Right hindlimb (tissue), 1 donor: ENCODE measurements around the gene GCN1.
"Not testable (repeated sequence)": the region's sequence is repeated elsewhere in the genome, so short reads cannot be mapped to it uniquely, and the experiment has no call there.

Experiments
- DNase-seq: peaks from one replicate; pipeline ENCODE4 v3.0.0-alpha.2; 2018

GCN1 gene

DNA sequence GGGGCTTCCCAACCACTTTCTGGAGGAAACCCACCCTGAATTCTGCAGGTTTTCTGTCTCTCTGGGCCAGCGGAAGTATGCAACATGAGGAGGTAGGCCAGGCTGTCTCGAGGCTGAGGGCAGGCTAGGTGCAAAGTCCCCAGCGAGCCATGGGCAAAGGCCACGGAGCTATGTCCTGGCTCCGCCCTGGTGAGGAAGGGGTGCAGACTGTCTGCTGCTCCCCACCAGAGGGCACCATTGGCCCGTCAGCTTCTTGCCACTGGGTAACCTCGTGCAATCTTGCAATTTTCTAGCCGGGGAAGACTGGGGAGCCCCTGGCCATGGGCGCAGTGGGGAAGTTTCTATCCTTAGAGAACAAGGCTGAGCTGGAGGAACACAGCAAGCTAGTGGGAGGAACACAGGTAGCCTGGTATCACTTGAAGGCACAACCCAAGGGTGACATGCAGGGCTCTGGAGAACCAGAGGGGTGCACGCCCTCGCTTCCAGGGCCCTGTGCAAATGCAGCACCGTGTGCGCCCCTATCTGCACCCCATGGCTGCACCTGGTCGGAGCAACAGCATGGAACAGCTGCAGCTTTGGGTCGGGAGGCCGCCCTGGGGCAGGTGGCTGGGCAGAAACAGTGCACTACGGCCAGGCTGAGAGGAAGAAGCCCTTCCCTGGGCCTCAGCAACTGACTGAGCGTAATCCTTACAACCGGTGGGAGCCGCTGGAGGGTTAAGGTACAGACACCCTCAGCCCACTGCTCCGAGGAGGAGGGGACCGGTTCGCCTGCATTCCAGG is 34.0 kb upstream of the GCN1 start:
- peak; percentile 90 for DNase-seq

DNA sequence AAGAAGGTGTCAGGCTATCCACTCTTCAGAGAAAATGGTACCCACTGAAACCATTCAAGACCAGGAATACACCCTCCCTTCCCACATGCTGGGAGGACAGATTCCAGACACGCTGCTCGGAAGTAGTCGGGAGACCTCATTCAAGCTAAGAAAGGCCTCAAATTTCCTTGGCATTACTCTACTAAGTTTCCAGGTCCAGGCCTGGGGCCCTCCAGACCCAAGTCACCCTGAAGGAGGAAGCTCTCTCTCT is 33.5 kb upstream of the GCN1 start:
- DNase-seq, result no peak

DNA sequence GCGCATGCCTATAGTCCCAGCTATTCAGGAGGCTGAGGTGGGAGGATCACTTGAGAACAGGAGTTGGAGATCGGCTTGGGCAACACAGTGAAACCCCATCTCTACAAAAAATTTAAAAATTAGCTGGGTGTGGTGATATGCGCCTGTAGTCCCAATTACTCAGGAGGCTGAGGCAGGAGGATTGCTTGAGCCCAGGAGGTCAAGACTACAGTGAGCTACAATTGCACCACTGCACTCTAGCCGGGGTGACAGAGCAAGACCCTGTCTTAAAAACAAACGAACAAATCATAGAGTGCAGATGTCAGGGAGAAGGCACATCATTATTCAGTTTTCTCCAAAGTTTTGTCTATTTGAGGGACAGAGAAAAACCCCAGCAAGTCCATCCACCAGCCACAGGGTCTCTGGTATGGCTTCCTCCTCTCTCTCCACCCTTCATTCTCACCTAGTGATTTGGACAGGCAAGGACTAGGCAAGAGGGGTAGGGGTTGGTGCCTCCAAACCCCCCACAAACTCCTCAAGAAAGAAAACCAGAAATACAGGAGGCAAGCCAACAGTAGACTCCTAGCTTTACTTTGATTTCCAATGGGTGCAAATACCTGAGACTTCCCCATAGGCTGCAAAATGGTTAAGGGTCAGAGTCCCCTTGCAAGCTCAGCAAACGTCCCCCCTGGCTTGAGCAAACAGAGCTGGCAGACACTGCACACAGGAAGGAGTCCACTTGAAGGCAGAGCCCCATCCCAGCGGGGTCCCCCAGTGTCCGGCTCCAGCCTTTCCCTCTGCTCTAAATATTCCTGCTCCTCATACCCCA is 32.9 kb upstream of the GCN1 start:
- no peak for DNase-seq

DNA sequence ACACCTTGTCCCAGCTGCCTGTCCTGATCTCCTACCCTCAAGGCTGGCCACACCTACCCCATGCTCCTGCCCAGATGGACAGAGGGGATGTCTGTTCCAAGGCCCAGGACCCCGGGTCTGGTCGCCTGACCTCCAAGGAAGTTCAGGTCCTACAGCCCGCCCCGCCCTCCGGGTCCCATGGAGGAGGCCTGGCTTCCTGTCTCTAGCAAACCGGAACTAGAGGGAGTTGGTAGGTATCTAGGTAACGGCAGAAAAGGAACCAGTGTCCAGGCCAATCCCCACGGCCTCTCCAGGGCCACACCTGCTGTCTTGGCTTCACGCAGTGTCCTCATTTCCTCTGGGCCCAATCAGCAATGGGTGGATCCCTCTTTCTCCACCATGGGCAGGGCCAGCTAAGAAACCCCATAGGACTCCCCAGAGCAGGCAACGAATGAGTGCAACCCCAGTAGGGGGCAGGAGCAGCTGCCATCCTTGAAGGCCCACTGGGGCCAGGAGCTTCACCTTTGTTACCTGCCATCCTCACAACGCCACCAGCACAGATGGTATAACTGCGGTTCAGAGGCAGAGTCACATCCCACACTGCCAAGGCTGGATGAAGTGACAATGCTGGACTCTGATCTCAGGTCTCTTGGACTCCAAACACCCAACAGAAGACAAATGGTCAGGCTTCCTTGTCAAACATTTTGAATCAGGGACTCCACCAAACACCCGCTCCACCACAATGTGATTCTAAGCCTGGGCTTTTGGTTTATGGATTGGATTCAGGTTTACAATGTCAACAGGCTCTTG is 31.5 kb upstream of the GCN1 start:
- no peak for DNase-seq

DNA sequence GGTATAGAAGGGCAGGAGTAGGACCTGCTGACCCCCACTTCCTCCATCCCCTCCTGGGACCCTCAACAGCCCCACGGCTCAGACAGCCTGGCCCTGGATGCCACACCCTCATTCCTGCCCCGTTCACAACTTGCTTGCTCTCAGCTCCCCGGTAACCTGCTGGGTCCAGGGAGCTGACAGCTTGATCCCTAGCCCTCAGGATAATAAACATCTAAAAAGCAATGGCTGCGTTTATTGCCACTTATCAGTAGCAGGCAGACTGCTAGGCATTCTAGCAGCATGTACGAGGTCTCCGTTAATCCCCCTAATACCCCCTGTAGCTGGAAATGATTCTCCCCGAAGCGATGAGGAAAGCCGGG is 30.7 kb upstream of the GCN1 start:
- DNase-seq, result no peak

DNA sequence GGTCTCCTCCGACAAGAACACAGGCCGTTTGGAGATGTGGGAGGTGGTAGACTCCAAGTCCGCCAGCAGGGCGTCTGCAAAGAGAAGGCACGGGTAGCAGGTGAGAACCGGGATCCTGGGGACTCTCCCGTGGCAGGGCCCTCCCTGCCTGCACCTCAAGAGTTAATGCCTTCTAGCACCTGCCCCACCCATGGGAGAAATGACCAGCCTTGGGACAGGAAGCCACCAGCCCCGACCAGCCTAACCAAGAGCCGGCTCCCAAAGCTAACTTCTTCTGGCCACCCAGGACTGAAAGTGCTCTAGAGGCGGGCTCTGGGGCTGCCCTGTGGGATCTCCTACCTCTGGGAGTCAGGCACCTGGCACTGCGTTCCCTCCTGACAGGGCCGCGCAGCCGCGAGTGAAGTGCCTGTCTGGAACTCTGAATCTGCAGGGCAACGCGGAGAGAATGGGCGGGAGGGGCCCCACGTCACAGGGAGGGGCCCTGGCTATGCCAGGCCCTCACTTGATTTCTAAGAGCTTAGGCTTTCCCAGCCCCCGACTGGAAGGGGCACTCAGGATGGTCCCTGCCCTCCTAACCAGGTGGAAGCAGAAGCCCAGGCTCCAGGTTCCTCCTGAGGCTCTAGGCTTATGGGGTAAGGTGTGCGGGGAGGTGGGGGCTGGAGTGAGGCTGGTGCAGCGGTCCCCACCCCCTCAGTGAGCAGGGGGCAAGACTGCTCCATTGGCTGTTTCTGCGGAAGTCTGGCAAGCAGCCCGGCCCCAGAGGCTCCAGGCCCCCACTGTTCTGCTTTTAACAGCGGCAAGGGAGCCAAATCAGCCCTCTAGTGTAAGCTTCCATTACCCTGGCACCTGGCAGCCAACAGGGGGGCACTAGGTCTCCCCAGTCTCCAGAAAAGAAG is 30.0 kb upstream of the GCN1 start:
- no peak for DNase-seq

DNA sequence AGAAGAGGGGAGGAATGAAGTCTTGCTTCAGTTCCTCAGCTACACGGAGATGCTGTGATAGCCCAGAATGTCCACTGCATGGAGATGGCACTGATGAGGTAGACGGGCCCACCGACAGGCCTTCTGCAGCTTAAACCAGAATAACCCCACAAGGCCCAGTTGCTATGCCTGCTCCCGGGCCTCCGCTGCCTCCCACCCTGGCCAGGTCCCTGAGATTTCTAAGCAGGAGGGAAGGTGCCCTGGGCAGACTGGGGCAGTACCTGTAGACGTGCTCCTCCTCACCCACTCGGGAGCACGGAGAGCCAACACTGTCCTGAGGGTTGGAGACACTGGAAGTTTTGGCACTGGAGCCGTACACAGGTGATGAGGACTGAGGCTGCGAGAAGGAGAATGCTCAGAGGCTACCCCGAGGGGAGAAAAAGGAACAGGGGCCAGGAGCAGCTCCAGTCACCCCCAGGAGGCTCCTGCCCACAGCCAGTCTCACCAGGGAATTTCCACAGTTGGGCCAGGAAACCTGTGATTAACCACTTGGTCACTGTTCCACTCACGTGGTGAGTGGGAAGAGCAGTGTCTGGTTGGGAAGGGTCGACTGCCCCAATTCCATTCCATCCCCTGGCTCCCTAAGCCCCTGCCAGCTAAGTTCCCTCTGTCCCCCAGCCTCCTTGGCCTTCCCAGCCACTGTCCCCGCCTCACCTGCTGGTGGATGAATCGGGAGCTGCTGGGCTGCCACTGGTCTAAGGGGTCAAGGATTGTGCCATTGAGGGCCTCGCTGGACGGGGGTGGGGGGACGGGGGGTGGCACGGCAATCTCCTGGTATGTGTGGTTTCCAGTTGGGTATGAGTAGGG is 29.2 kb upstream of the GCN1 start:
- no peak for DNase-seq

DNA sequence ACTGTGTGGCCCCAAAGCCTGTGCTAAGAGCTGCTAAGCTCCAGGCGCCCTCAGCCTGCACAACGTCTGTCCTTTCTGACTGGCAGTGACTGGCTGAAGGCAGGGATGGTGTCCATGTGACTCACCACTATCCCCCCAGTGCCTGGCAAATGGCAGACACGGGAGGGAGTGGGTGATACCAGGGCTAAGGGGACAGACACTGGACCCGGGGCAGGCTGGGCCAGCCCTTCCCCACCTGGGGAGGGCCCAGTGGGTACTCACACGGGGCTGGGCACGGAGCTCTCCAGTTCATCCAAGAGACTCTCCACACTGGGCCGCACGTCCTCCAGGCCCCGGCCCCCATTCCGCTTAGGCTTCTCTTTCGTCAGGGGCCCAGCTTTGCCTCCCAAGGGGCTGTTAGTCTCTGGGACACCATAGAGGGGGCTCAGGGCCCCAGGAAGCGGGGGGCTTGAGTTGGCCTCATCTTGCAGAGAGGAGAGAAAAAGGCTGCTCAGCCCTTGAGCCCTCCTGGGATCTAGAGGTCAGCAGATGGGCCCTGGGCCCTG is 27.8 kb upstream of the GCN1 start:
- no peak for DNase-seq

DNA sequence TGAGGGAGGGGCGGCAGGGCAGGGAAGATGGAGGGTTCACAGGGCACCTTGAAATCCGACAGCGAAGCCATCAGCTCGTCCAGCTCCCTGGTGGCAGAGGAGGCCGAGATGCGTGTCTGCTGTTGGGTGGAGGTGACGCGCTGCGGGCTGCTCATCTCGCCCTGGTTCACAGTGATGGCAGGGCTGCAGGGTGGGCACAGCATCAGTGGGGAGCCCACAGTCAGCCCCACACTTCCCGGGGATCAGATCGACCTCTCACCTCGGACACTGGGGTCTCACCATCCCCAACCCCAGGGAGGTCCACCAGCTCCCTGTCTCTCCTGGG is 27.0 kb upstream of the GCN1 start:
- DNase-seq, result no peak

DNA sequence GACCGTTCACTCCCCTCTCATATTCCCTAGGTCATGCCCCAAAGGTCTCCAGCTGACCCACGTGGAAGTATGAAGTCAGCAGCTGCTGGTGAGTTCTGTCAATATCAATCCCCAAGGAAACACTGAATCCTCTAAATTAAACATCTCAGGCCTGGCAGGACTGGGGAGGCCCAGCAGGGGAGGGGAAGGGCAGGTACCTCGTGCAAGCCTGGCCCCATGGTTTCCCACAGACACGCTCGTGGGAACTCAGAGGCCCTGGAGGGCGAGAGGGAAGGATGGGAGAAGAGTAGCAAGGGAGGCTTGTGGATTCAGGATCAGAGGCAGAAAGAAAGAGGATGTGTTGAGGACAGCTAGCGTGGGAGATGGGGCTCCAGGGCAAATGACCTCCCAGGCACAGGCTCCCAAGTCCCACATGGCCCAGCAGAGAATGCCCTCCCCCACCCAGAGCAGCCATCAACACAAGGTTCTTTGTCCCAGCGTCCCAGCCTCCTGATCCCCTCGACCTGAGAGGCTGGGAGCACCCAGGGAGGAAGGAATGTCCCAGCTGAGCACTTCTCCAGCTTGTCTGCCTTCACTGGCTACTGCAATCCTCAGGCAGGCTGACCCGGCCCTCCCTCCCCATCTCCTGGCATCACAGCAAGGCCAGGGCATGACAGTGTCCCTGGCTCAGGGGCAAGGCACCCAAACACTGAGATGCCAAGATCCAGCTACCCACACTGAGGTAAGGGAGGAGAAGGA is 26.5 kb upstream of the GCN1 start:
- no peak for DNase-seq

DNA sequence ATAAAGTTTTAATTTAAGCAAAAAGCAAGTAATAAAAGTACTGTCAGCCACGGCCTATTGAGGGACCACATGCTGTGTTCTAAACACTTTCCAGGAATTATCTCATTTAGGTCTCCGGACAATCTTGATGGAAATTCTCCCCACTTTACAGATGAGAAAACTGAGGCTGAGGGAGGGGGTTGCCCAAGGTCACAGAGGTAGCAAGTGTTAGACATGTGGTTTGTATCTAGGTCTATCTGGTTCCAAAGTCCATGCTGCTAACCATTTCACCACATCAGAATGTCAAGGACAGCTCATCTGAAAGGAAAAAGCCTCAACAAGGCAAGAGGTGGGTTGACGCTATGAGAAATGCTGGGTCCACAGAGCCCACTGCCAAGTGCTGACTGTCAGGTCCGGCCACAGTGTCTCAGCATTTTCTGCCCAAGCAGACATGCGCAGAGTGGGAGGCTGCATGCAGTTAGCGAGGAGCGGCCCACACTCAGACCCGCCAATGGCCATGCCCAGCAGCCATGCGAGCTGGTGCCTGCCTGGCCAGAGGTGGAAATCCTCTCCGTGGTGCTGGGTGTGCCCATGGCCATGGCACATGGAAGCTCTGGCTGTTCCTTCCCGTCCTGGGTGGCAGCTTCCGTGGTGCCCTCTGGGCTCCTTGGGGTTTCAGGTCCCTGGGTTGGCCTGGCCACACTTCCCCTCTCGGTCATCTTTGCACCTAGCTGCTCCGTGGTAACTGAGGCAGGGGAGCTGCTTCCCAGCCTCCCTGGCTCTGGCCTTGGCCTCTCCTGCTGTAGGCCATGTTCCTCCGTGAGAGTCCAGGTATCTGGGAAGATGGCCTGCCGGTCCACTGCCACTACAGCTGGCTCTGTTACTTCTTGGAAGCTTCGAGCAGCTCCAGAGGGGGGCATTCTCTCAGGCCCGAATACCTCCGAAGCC is 24.4 kb upstream of the GCN1 start:
- DNase-seq, result no peak

DNA sequence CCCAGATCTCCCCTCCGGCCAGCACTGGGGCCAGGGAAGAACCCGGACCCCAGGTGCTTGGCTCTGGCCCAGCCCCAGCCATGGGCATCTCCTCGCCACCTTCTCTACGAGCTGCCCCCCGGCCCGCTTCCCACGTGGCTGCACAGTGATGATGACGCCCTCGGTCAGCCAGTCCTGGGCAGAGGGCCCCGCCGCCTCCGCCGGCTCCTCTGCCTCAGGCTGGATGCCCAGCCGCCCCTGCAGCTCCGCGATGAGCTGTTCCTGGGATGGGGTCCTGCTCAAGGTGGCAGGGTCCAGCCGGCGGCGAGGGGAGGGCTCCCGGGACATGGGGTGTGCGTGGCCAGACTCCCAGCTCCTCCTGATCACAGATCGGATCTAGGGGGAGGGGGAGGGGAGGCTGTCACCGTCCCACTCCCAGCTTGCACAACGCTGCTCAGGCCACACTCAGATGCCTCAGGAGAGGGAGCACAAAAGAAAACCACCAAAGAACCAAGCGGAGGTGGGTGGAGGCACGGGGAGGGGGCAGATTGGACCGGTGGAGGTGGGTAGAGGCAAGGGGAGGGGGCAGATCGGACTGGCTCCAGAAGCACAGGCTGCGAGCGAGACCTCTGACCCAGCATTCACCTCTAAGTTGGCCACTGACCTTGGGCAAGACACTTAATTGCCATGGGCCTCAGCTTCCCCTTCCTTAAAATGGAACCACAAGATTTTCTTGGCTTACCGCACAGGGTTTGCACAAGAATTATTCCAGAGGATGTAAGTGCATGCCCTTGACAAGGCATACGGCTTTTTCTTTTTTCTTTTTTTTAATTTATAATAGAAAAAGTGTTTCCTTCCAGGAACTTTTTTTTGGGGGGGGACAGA is 22.5 kb upstream of the GCN1 start:
- DNase-seq, result no peak

DNA sequence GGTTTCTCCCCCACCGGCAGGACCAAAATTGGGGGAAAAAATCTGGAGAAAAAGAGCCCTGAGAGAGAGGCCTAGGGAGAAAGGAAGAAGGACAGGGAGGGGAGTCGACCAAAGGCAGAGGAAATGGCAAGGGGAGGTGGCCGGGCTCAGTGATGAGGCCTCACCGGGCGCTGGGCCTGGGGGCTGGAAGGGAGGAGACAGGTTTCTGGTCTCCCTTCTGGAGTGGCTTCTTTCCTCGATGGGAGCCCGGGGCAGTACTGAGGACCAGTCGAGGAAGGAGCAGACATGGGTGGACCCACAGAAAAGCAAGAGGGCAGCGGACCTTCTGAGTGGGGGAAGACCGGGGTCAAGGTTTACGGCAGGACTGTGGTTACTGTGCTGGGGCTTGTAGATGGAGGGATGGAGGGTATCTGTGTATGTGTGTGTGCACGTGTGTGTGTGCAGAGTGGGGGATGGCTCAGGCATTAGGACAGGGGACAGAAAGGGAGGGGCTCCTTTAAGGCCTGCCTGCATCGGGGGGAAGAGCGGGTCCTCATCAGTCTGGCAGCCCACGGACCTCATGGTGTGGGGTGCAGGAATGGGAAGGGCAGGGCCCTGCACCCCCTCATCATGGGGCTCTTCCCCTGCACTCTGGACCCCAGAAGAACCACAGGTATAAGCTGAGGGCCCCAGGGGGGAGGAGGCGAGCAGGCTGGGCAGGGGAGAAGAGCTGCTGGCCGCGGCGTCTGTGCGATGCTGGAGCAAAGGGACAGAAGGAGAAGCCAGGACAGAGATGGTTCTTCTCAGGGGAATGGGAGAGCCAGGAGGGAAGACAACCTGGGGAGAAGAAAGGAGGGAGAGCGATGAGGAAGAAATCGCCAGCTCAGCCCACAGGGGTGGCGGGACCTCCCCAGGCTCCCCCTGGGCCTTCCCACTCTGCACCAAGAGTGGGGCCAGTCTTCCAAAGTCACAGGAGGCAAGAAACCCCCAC is 21.5 kb upstream of the GCN1 start:
- DNase-seq, result no peak

DNA sequence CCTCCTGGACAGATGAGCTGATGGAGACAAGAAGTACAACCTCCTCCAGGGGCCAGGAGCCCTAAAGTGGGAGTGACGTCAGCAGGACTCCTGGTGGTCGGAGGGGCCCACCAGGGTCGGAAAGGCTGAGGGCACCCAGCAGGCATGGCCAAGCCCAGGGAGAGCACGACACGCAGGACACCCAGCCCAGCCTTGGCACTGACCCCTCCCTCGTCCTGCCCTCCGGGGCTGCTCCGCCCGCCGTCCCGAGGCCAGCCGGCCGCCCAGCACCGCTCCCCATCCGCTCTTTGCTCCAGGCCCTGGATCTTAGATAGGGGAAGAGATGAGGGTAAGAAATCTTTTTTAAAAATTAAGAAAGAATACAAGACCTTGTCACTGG is 20.8 kb upstream of the GCN1 start:
- DNase-seq, result no peak

DNA sequence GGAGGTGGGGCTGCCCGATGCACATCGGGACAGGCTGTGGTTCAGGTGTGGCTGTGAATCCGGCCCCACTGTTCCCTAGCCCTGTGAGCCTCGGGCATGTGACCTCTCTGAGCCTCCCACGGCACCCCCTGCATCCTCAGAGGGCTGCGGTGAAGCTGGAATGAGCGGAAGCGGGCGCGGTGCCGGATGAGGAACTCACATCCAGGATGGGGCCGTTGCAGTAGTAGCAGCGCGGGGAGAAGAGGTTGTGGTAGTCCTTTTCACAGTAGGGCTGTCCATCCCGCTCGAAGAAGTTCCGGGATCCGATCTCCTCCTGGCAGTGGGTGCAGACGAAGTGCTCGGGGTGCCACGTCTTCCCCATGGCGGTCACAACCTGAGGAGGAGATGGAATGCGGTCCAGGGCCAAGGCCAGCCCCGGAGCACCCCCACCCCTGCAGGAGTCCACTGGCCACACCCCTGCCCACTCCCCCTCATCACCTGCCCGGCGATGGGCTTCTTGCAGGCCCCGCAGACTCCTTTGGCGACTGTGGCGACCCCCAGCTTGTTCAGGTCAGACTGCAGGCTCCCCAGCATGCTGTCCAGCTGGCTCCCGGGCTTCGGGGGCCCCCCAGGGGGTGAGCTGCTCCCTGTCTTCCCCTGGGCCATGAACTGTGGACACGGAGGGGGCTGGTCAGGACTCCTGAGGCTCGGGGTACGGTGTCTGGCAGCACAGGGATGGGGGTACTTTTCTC is 20.3 kb upstream of the GCN1 start:
- DNase-seq, result no peak

DNA sequence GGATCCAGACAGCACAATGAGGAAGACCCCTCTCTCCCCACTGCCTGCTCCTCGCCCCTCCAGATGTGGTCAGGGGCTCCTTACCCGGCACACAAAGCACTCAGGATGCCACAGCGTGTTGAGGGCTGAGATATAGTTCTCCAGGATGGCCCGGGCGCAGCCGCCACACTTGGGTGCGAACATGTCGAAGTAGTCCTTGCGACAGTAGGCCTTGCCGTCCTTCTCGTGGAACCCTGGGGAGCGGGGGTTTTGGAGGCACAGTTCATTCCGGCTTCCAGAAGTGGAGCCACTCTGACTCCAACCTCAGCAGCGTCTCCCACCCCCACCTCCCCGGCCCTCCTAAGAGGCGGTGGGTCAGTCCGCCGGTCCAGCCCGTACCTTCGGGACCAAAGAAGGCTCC is 19.2 kb upstream of the GCN1 start:
- no peak for DNase-seq

DNA sequence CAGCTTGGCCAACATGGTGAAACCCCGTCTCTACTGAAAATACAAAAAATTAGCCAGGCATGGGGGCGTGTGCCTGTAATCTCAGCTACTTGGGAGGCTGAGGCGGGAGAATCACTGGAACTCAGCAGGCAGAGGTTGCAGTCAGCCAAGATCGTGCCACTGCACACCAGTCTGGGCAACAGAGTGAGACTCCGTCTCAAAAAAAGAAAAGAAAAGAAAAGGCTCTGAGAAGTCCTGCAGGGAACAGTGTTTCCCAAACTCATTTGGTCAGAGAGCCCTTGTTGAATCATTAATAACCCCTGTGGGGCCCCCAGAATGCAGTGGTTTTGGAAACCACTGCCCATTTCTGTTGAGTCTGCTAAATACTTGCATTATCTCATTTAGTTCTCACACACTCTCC is 18.7 kb upstream of the GCN1 start:
- not testable (repeated sequence) for DNase-seq
